Measurements from ENCODE around the gene KCP. TPM values are rescaled to one million over a fixed set of nuclear protein-coding genes. Genes with fewer than 3 reads are reported as not detected.

Gene KCP
- total RNA-seq, 1 donor from 2014 or later: 0.16 TPM

GRCh38 chr7:128886391-128887168 is 23.9 kb downstream of the KCP start:
- no peak for DNase-seq

- no peak for DNase-seq
These were observed 24.9 kb downstream of the KCP start for GRCh38 chr7:128885370-128886187.

- no peak for DNase-seq
These were observed 25.7 kb downstream of the KCP start for GRCh38 chr7:128884561-128885369.

GRCh38 chr7:128883622-128884448 is 26.7 kb downstream of the KCP start:
- peak; percentile 74 for DNase-seq

- no peak for DNase-seq
These were observed 28.4 kb downstream of the KCP start for GRCh38 chr7:128882134-128882533.

- no peak for DNase-seq
These were observed 28.9 kb downstream of the KCP start for GRCh38 chr7:128881458-128882125.

- no peak for DNase-seq
These were observed 29.6 kb downstream of the KCP start for GRCh38 chr7:128880791-128881457.

GRCh38 chr7:128879939-128880746 is 30.4 kb downstream of the KCP start:
- peak; percentile 51 for DNase-seq

GRCh38 chr7:128879461-128879938 is 31.0 kb downstream of the KCP start:
- no peak for DNase-seq

GRCh38 chr7:128878226-128879105 is 32.0 kb downstream of the KCP start:
- no peak for DNase-seq

GRCh38 chr7:128877756-128878120 is 32.8 kb downstream of the KCP start:
- no peak for DNase-seq

- DNase-seq: no peak
These were observed 33.3 kb downstream of the KCP start for GRCh38 chr7:128876978-128877755.

GRCh38 chr7:128876586-128876977 is 33.9 kb downstream of the KCP start:
- DNase-seq: no peak

- DNase-seq: no peak
These were observed 34.4 kb downstream of the KCP start for GRCh38 chr7:128876127-128876526.

GRCh38 chr7:128875523-128875948 is 35.0 kb downstream of the KCP start:
- no peak for DNase-seq

- DNase-seq: no peak
These were observed 36.1 kb downstream of the KCP start for GRCh38 chr7:128874140-128875031.

- no peak for DNase-seq
These were observed 37.3 kb downstream of the KCP start for GRCh38 chr7:128873234-128873633.

Data from occipital lobe (tissue), 2 donors.